ENCODE results near the gene FIGLA. TPM values are rescaled to one million over a fixed set of nuclear protein-coding genes. Genes with fewer than 3 reads are reported as not detected.

FIGLA gene
- total RNA-seq, 2 experiments from 2014 or later, result not detected

DNA sequence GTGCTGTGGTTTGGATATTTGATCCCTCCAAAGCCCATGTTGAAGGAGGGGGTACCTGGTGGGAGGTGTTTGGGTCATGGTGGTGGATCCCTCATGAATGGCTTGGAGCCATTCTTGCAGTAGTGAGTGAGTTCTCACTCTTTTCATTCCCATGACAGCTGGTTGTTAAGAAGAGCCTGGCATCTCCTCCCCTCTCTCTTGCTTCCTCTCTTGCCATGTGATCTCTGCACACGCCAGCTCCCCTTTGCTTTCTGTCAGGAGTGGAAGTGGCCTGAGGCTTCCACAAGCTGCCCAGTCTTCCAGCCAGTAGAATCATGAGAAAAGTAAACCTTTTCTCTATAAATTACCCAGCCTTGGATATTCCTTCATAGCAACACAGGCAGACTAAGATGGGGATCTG is 31.0 kb downstream of the FIGLA start:
- Mint-ChIP-seq H3K36me3 (ENCODE audit: low read depth) (no peaks in the 10 kb centered on the region), H3K27me3 (peaks cover 33% of the 10 kb centered on the region), H3K4me3 (no peak overlapping the region), H3K4me1 (no peaks in the 10 kb centered on the region), H3K27ac (no peak overlapping the region), H3K9me3 (no peaks in the 10 kb centered on the region)
- DNase-seq, result no peak
- CTCF ChIA-PET, result interaction anchor here (1.1 kb wide), 1 partner anchor 9 kb away, joined by 3 read pairs; the partner anchor contains the start of gene ADD2
- POLR2A ChIA-PET, result no interaction called here

DNA sequence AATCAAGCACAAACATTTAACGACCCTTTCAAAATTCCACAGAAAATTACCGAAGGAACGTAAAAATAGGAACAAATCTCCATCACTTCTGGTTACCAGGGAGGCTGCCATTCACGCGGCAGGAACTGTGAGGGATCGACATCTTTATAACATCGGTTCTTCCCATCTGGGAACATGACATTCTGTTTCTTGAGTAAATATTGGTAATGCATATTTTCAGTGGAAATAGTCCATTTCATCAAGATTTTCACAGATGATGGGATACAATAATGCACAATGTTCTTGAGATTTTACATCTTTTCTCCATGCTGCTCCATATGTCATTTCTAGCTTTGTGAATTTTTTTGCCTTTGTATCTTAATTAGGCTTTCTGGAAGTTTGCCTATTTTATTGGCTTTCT is 32.5 kb downstream of the FIGLA start:
- Mint-ChIP-seq H3K4me1 (no peaks in the 10 kb centered on the region), H3K4me3 (no peak overlapping the region), H3K27me3 (peaks cover 29% of the 10 kb centered on the region), H3K27ac (no peak overlapping the region), H3K9me3 (no peaks in the 10 kb centered on the region), H3K36me3 (ENCODE audit: low read depth) (no peaks in the 10 kb centered on the region)
- CTCF ChIA-PET, result no interaction called here
- DNase-seq, result no peak
- POLR2A ChIA-PET, result no interaction called here

DNA sequence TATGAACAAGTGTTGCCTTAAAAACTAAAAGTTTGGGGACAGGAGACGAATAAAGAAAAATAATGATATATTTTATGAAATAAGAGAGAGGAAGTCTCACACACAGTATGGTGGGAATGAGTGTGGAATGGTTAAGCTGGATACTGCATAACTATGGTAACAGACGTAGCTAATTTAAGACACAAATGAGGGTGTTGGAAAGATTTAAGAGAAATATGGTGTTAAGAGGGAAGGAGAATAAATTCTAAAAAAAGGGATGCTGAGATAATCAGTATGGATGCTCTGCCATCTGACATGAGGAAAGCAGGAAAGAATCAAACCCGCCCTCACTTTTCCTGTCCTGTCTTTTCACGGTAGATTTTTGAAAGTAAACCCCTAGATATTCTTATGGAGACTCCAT is 33.1 kb downstream of the FIGLA start:
- Mint-ChIP-seq H3K27ac (no peak overlapping the region), H3K4me3 (no peak overlapping the region), H3K4me1 (no peaks in the 10 kb centered on the region), H3K27me3 (peaks cover 29% of the 10 kb centered on the region), H3K36me3 (ENCODE audit: low read depth) (no peaks in the 10 kb centered on the region), H3K9me3 (no peaks in the 10 kb centered on the region)
- POLR2A ChIA-PET, result no interaction called here
- no peak for DNase-seq
- CTCF ChIA-PET, result no interaction called here

DNA sequence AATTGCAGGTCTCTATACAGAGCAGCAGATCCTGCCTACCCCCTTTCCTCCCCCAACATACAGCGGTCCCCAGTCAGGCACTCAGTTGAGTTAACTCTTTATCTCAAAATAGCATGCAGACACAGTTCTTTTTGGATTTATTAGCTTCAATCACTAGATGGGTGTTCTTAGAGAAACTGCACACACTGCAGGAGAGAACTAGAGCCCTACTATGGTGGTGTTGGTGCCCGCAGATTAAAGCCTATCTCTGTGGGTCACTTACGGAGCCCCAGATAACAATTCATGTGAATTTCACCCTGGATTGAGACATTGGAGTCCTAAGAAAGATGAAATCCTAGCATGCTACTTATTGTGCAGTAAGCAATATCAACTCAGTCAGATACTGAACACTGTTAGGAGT is 34.3 kb downstream of the FIGLA start:
- Mint-ChIP-seq H3K4me3 (no peak overlapping the region), H3K27me3 (peaks cover 27% of the 10 kb centered on the region), H3K27ac (no peak overlapping the region), H3K36me3 (ENCODE audit: low read depth) (no peaks in the 10 kb centered on the region), H3K9me3 (no peaks in the 10 kb centered on the region), H3K4me1 (no peaks in the 10 kb centered on the region)
- CTCF ChIA-PET, result no interaction called here
- DNase-seq, result no peak
- POLR2A ChIA-PET, result no interaction called here

DNA sequence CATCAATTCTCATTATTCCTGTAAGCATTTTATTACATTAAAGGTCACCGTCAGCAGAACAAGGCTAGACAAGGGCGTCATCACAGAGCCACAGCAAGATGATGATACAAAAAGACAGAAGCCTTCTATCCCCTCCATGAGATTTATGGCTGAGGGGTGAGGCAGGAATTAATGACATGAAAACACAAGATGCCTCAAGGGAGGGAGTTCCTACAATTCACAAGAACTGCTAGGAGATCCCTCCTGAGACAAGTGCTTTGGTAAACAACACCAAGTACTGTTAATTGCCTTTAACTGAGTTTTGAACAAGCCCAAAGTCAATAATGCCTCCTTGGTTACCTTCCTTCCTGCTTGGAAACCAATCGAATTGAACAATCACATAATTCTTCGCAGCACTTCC is 36.5 kb downstream of the FIGLA start:
- Mint-ChIP-seq H3K4me3 (no peak overlapping the region), H3K9me3 (no peaks in the 10 kb centered on the region)
- CTCF ChIA-PET, result no interaction called here

DNA sequence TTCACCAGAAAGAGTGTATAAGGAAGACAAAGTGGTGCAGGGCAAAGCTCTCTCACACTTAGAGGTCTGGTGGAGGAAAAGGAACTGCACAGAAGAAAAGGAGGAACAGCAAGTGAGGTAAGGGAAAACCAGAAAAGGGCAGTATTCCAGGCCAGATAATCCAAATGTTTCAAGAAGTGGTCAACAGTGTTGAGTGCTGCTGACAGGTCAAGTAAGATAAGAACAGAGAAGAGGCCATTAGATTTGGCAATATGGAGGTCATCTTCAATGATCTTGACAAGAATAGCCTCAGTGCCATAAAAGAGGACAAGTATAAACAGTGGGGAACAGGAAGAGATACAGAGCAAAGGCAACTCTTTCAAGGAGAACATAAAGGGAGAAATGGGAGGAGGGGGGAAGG is 37.4 kb downstream of the FIGLA start:
- H3K27me3 Mint-ChIP-seq, result peaks cover 19% of the 10 kb centered on the region
- CTCF ChIA-PET, result no interaction called here
- H3K36me3 Mint-ChIP-seq (ENCODE audit: low read depth), result no peaks in the 10 kb centered on the region
- H3K4me3 Mint-ChIP-seq, result no peak overlapping the region
- no peak for DNase-seq
- H3K4me1 Mint-ChIP-seq, result no peaks in the 10 kb centered on the region
- H3K9me3 Mint-ChIP-seq, result no peaks in the 10 kb centered on the region
- H3K27ac Mint-ChIP-seq, result no peak overlapping the region
- POLR2A ChIA-PET, result no interaction called here

More for the DNA sequence above, 36.5 kb downstream of the FIGLA start:
- Mint-ChIP-seq H3K27ac (no peak overlapping the region), H3K36me3 (ENCODE audit: low read depth) (no peaks in the 10 kb centered on the region), H3K27me3 (peaks cover 20% of the 10 kb centered on the region), H3K4me1 (no peaks in the 10 kb centered on the region)
- no peak for DNase-seq
- POLR2A ChIA-PET, result no interaction called here

DNA sequence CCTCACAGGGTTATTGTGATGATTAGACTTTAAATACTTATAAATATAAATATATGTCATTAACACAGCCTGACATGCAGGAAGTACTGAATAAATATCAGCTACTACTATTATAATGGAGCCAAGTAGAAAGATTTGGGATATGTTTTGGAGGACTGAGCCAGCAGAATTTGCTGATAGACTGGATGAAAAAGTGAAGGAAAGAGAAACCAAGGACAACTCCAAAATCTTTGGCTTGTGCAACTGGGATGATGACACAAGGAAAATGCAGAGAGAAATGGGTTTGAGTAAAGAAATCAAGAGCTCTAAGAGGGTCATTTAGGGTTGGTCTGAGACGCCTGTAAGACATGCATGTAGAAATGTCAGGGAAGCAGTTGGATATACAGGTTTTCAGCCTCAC is 38.0 kb downstream of the FIGLA start:
- ChIA-PET POLR2A (no interaction called here), CTCF (interaction anchor here (0.6 kb wide), 1 partner anchor 9 kb away, joined by 3 read pairs; no protein-coding TSS in a partner anchor)
- no peak for DNase-seq
- Mint-ChIP-seq H3K4me3 (no peak overlapping the region), H3K9me3 (peaks cover 2% of the 10 kb centered on the region), H3K36me3 (ENCODE audit: low read depth) (no peaks in the 10 kb centered on the region), H3K4me1 (no peaks in the 10 kb centered on the region), H3K27me3 (peaks cover 20% of the 10 kb centered on the region), H3K27ac (no peak overlapping the region)

DNA sequence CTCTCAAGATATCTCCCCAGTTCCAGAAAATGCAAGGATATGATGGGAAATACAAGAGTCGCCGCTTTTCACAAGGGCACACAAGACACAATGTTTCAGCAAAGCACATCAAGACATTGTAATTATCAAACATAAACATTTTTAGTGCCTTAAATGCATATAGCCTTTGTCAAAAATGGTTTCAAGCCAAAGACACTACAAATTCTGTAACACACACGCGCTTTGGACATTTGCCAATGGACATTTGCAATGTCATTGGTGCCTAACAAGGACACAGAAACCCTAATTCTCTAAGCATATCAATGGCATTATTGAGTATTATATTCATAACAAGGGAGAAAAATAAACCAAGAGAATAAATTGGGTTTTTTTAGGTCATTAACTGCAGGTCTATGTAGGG is 38.6 kb downstream of the FIGLA start:
- no peak overlapping the region for H3K4me3 Mint-ChIP-seq
- H3K36me3 Mint-ChIP-seq (ENCODE audit: low read depth), result no peaks in the 10 kb centered on the region

DNA sequence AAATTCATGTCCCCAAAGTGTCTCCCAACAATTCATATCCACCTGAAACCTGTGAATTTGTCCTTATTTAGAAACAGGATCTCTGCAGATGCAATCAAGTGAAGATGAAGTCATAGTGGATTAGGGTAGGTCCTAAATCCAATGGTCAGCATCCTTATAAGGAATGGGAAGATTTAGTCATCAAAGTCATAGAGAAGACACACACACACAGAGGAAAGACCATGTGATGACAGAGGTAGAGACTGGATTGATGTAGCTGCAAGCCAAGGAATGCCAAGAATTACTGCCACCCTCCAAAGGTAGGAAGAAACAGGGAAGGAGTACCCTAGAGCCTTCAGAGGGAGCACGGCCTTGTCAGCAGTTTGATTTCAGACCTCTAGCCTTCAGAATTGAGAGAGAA is 40.1 kb downstream of the FIGLA start:
- Mint-ChIP-seq H3K9me3 (peaks cover 4% of the 10 kb centered on the region), H3K4me1 (no peaks in the 10 kb centered on the region), H3K27me3 (peaks cover 20% of the 10 kb centered on the region), H3K27ac (no peak overlapping the region), H3K4me3 (no peak overlapping the region), H3K36me3 (ENCODE audit: low read depth) (no peaks in the 10 kb centered on the region)
- no peak for DNase-seq
- ChIA-PET CTCF (no interaction called here), POLR2A (no interaction called here)

More for the DNA sequence above, 38.6 kb downstream of the FIGLA start:
- ChIA-PET CTCF (no interaction called here), POLR2A (no interaction called here)
- H3K9me3 Mint-ChIP-seq, result peaks cover 4% of the 10 kb centered on the region
- no peak overlapping the region for H3K27ac Mint-ChIP-seq
- H3K27me3 Mint-ChIP-seq, result peaks cover 21% of the 10 kb centered on the region
- no peaks in the 10 kb centered on the region for H3K4me1 Mint-ChIP-seq
- no peak for DNase-seq

DNA sequence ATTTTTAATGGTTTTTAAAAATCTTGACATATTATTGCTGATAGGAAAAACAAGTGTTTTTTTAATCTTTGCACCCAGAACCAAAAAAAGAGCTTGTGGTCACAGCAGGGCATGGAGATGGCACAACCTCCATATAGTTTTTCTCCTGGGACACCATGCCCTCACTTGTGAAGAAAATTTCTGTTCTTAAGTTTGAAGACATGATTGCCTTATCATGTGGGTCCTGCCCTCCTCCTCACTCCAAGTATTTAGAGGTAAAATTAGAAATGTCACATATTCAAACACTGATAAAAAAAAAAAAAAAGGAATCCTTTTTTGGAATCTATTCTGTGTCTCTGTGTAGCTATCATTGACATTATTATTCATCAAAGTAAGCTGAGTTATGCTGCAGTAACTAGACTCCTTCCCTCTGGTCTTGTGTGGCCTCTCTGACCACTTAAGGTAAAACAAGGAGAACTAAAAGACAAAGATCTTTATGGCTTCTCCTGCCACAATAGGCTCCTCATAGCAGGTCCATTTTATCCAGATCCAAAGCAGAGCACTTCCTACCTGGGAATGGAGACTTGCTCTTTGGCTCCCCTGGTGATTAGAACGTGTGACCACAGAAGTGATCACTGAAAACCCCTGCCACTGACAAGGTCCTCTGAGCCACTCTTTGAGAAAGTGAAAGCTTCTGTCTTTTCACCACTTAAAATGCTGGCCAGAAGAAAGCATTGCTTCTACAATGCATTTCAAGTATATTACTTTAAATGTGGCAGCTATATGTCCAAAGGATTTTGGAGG is 42.2 kb downstream of the FIGLA start:
- Mint-ChIP-seq H3K27me3 (peaks cover 30% of the 10 kb centered on the region), H3K27ac (no peak overlapping the region), H3K36me3 (ENCODE audit: low read depth) (no peaks in the 10 kb centered on the region), H3K4me1 (no peaks in the 10 kb centered on the region), H3K4me3 (no peak overlapping the region), H3K9me3 (peaks cover 4% of the 10 kb centered on the region)
- DNase-seq, result no peak
- POLR2A ChIA-PET, result no interaction called here
- CTCF ChIA-PET, result no interaction called here

DNA sequence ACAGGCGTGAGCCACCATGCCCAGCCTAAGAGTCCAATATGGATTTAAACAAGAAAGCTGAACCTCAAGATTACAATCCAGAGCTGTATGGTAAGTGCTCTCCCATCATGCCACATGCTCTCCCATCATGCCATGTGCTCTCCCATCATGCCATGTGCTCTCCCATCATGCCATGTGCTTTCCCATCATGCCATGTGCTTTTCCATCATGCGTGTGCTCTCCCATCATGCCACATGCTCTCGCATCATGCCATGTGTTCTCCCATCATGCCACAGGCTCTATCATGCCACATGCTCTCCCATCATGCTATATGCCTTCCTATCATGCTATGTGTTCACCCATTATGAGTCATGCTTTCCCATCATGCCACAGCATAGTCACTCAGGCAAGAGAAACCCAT is 43.2 kb downstream of the FIGLA start:
- H3K4me3 Mint-ChIP-seq, result no peak overlapping the region
- peaks cover 4% of the 10 kb centered on the region for H3K9me3 Mint-ChIP-seq
- no peak for DNase-seq
- CTCF ChIA-PET, result no interaction called here
- peaks cover 32% of the 10 kb centered on the region for H3K27me3 Mint-ChIP-seq
- POLR2A ChIA-PET, result no interaction called here
- no peaks in the 10 kb centered on the region for H3K4me1 Mint-ChIP-seq
- no peak overlapping the region for H3K27ac Mint-ChIP-seq
- H3K36me3 Mint-ChIP-seq (ENCODE audit: low read depth), result no peaks in the 10 kb centered on the region

DNA sequence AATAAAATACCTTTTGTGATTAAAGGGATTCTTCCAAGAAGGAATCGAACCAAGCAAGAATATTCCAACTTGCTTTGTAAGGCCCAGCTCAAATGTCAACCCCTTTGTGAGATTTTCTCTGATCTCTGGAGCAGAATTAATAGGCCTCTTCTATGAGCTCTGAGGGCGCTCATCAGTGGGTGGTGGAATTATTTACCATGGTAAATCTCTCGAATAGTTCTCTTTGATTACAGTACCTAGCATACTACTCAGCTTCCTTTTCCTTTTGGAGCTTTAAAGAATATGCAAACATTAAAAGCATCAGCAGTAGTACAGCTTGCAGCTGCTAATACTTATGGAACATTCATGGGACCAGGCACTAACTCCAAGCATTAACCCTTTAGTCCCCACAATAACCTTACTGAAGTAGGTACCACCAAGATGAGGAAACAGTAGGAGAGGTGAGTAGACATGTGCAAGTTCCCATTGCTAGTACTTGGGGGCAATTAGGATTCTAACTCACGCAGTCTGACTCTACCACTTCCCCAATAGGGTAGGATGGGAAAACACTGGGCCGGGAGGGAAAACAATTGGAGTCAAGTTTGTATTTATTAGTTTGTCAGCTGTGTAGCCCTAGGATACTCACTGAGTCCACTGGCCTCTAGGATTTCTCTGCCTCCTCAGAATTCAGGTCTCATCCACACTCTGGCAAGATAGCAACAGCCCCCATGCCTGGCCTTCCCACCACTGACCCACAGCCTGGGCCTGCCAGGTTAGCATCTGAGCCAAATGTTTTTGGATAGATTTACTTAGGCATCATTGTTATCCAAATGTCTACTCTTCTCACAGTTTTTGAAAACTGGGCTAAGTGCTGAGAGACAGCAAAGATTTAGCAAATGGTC is 44.1 kb downstream of the FIGLA start:
- peaks cover 34% of the 10 kb centered on the region for H3K27me3 Mint-ChIP-seq
- no peaks in the 10 kb centered on the region for H3K4me1 Mint-ChIP-seq
- DNase-seq, result no peak
- H3K9me3 Mint-ChIP-seq, result peaks cover 4% of the 10 kb centered on the region
- H3K4me3 Mint-ChIP-seq, result no peak overlapping the region
- POLR2A ChIA-PET, result no interaction called here
- no peak overlapping the region for H3K27ac Mint-ChIP-seq
- CTCF ChIA-PET, result no interaction called here
- H3K36me3 Mint-ChIP-seq (ENCODE audit: low read depth), result no peaks in the 10 kb centered on the region

DNA sequence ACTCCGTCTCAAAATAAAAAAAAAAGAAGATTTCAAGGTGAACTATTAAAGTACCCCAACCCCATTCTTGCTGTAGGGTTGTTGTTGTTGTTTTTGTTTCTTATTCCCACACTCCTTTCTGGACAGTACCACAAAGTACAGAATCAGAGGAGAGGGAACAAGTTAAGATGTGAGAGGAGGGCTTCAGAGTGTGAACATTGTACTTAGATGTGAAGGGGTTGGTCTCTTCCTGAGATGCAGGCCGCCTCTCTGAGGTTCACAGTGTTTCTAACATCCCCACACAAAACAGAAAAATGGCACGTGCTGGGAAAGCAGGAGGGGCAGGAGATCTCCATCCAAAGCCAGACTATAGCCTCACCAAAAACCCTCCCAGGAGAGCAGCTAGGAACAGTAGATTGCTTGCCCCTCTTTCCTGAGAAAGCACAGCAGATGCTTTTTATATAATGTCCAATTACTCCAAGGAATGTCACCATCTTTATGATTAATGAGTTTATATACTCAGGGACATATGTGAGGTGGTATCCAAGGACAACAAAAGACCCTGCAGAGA is 45.1 kb downstream of the FIGLA start:
- no peaks in the 10 kb centered on the region for H3K4me1 Mint-ChIP-seq
- H3K9me3 Mint-ChIP-seq, result peaks cover 4% of the 10 kb centered on the region
- ChIA-PET CTCF (no interaction called here), POLR2A (no interaction called here)
- H3K4me3 Mint-ChIP-seq, result no peak overlapping the region
- peaks cover 37% of the 10 kb centered on the region for H3K27me3 Mint-ChIP-seq
- H3K27ac Mint-ChIP-seq, result no peak overlapping the region
- DNase-seq, result no peak
- no peaks in the 10 kb centered on the region for H3K36me3 Mint-ChIP-seq (ENCODE audit: low read depth)
